GM06990 (cell line): Measurements from ENCODE around the gene CADPS2.
A peak's percentile ranks its signal among the peaks of the same experiment; 100 is the strongest.

Source experiments
- DNase-seq: peaks from one replicate; pipeline ENCODE4 v3.0.0-alpha.2; 2011; ENCODE audit not compliant: insufficient read length; ENCODE audit errors: extremely low read depth
- H3K27me3 ChIP-seq: replicated peaks from 2 replicates; pipeline ENCODE4 v1.6.0; 2011; ENCODE audit warnings: low read length; ENCODE audit not compliant: control insufficient read depth, insufficient read depth
- H3K36me3 ChIP-seq: 2 replicates; pipeline ENCODE4 v1.5.1; 2011; ENCODE audit warnings: low read length; ENCODE audit not compliant: control insufficient read depth, insufficient read depth
- H3K4me3 ChIP-seq: replicated peaks from 2 replicates; pipeline ENCODE4 v1.5.1; 2011; ENCODE audit warnings: low read depth, mild to moderate bottlenecking, control low read depth, low read length
- TF ChIP-seq, protein P1 (sequence below): IDR thresholded peaks from 2 replicates; pipeline ENCODE4 v1.5.1; 2011; ENCODE audit warnings: low read length, control low read depth, mild to moderate bottlenecking, inconsistent platforms; ENCODE audit not compliant: insufficient read depth, poor library complexity, severe bottlenecking

CADPS2 gene

DNA sequence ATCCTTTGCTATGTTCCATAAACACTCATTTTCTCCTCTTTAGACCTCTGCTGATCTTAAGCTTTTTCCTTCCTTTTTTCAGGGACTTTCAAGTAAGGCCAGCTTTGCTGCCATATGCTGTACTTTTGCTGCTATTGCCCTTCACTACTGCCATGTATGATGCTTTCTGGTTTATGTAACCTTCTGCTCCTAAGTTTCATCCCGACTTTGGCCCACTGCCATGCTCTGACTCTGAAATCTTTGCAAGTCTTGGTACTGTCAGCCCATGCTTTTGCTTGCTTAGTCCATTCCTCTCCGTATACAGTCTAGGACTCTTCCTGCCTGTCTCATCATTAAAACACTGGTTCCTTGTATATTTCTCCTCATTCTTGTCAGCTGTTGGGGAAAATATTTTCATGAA, 339.8 kb downstream of the CADPS2 start:
- H3K36me3 ChIP-seq = no peaks in the 10 kb centered on the region
- DNase-seq = no peak

DNA sequence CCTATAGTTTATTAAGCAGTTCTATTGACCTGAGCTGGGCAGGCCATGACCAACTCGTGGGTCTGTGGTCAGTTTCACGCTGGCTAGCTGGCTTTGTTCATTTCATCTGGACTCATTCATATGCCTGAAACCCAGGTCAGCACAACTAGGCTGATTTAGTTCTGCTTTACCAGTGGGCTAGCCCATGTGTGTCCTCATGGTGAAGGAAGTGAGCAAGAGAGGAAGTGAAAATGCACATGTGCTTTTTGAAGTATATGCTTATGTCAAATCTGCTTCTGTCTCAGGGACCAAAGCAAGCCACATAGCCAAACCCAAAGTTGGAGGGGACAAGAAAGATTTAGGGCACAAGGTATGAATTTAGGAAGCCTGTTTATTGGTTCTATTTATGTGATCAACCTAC, 341.8 kb downstream of the CADPS2 start:
- Histone ChIP-seq H3K4me3 (no peak overlapping the region), H3K36me3 (no peaks in the 10 kb centered on the region), H3K27me3 (no peaks in the 10 kb centered on the region)
- DNase-seq = peak; percentile 30
- TF ChIP-seq, protein P1, sequence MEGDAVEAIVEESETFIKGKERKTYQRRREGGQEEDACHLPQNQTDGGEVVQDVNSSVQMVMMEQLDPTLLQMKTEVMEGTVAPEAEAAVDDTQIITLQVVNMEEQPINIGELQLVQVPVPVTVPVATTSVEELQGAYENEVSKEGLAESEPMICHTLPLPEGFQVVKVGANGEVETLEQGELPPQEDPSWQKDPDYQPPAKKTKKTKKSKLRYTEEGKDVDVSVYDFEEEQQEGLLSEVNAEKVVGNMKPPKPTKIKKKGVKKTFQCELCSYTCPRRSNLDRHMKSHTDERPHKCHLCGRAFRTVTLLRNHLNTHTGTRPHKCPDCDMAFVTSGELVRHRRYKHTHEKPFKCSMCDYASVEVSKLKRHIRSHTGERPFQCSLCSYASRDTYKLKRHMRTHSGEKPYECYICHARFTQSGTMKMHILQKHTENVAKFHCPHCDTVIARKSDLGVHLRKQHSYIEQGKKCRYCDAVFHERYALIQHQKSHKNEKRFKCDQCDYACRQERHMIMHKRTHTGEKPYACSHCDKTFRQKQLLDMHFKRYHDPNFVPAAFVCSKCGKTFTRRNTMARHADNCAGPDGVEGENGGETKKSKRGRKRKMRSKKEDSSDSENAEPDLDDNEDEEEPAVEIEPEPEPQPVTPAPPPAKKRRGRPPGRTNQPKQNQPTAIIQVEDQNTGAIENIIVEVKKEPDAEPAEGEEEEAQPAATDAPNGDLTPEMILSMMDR = no peak

More for the DNA sequence above, 339.8 kb downstream of the CADPS2 start:
- no peaks in the 10 kb centered on the region for H3K27me3 ChIP-seq
- no peak overlapping the region for H3K4me3 ChIP-seq
- TF ChIP-seq, protein P1 = no peak

DNA sequence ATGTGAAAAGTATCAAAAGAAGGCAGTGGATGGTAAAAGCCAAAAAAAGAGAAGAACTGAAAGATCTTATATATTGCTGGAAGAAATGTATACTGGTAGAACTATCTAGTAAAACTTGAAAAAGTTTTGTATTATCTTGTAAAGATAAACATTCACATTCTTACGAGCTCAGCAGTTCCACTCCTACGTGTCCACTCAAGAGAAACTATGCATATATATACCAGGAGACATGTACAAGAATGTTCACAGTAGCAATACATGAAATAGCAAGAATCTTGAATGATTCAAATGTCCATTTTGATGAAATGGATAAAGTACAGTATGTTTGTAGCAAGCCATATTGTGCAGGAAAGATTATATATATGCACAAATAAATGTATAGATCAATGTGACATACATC, 342.4 kb downstream of the CADPS2 start:
- DNase-seq = no peak
- TF ChIP-seq, protein P1 = no peak
- Histone ChIP-seq H3K4me3 (no peak overlapping the region), H3K36me3 (no peaks in the 10 kb centered on the region), H3K27me3 (no peaks in the 10 kb centered on the region)

DNA sequence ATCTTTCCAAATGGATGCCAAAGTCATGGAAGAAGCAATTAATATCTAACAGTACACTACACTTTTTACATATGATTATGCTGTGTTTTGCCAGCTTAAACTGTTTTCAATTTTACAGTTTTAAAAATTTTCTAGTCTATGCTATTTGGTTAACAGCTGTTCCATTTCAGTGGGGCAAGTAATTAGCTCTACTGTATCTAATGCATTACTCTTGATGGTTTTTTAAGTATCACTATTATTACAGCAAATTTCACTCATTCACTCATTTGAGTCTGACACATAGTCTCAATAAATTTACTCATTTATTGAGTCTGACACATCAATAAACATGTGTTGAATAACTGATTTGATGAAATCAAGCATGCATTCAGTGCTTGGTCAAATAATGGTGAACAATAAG, 343.1 kb downstream of the CADPS2 start:
- Histone ChIP-seq H3K27me3 (no peaks in the 10 kb centered on the region), H3K36me3 (no peaks in the 10 kb centered on the region), H3K4me3 (no peak overlapping the region)
- TF ChIP-seq, protein P1 = no peak
- DNase-seq = no peak

DNA sequence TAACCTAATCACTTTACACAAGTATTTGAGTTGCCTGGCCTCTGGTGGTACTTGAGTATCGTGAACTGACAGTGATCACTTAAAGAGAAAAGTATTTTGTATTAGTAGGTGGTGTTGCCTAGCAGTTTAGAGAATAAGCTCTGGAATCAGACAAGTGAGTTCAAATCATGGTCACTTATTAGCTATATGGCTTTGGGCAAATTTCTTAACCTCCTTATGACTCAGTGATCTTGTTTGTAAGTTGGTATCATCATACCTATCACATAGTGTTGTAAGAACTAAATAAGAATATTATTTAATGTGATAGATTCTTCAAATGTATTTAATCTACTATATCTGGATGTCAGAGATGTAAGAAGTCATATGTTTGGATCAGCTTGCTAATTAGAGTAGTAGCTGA, 351.2 kb downstream of the CADPS2 start:
- DNase-seq = no peak
- H3K27me3 ChIP-seq = no peaks in the 10 kb centered on the region

More for the DNA sequence above, 351.2 kb downstream of the CADPS2 start:
- Histone ChIP-seq H3K4me3 (no peak overlapping the region), H3K36me3 (no peaks in the 10 kb centered on the region)
- TF ChIP-seq, protein P1 = no peak
